ENCODE results near the gene PSMB2. TPM values are rescaled to one million over a fixed set of nuclear protein-coding genes. Genes with fewer than 3 reads are reported as not detected.
A peak's percentile ranks its signal among the peaks of the same experiment; 100 is the strongest.

Gene PSMB2
- total RNA-seq, 1 experiment from 2014 or later: 86.0 TPM

DNA sequence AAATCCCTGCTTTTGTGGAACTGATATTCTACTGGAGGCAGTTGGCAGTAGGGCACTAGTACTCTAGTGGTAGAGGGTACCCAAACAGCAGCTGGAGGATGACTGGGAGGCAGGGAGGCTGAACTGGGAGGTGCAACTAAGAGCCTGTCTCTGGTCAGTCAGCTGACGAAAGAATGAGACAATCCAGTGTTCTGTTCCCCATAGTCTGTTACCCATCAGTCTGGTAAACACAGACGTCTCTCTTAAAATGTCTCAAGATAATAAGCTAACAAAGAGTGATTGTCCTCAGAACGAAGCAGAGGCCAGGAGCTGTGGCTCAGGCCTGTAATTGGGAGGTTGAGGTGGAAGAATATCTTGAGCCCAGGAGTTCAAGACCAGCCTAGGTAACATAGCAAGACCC lies 37.9 kb downstream of the PSMB2 start:
- Mint-ChIP-seq H3K36me3 (ENCODE audit: insufficient read depth in 1 of 3, low read depth in 3 of 3) (peaks cover 23 to 65% (median 50%) of the 10 kb centered on the region in 3 experiments), H3K4me3 (no peak overlapping the region), H3K4me1 (peaks cover 0 to 10% of the 10 kb centered on the region in 2 experiments; a peak in 2 of 4 replicates), H3K27me3 (ENCODE audit: low read depth) (no peaks in the 10 kb centered on the region), H3K9me3 (no peaks in the 10 kb centered on the region), H3K27ac (peak overlapping the region in 2 of 3 experiments; percentile 25 to 64; a peak in 2 of 7 replicates)
- Histone ChIP-seq H3K27me3 (ENCODE audit: insufficient read depth, low read length) (no peaks in the 10 kb centered on the region), H2BK20ac (ENCODE audit: low read depth, low read length, poor library complexity, severe bottlenecking) (no peak overlapping the region), H3K14ac (ENCODE audit: insufficient read depth, low read length) (no peak overlapping the region), H4K91ac (ENCODE audit: insufficient read length, low read depth, low read length) (no peak overlapping the region), H2AK5ac (ENCODE audit: insufficient read length, low read length) (no peak overlapping the region), H4K20me1 (ENCODE audit: control insufficient read depth, insufficient read depth, insufficient read length) (no peaks in the 10 kb centered on the region), H4K8ac (replicated peaks; ENCODE audit: insufficient read length, low read depth, low read length) (no peak overlapping the region), H3K18ac (ENCODE audit: insufficient read length, low read depth, low read length) (no peak overlapping the region), H3K23ac (ENCODE audit: insufficient read length, low read depth, low read length) (no peak overlapping the region), H2BK15ac (ENCODE audit: low read depth, low read length) (no peak overlapping the region), H3K4me2 (ENCODE audit: insufficient read depth, insufficient read length, low read length) (no peak overlapping the region), H2BK5ac (ENCODE audit: insufficient read length, low read length) (no peak overlapping the region), H3K4me1 (ENCODE audit: insufficient read depth, low read length) (no peaks in the 10 kb centered on the region), H3K4ac (ENCODE audit: low read depth, low read length) (no peak overlapping the region), H3K27ac (ENCODE audit: insufficient read length, low read depth, low read length) (no peak overlapping the region), H2BK120ac (ENCODE audit: low read depth, low read length, poor library complexity, severe bottlenecking) (no peak overlapping the region), H3T11ph (ENCODE audit: low read length) (no peak overlapping the region), H3K9ac (ENCODE audit: extremely low read depth, insufficient read length, low read length) (no peak overlapping the region), H3K56ac (ENCODE audit: insufficient read length, low read depth, low read length) (no peak overlapping the region), H3K79me2 (ENCODE audit: insufficient read depth, low read length) (no peaks in the 10 kb centered on the region), H4K5ac (ENCODE audit: insufficient read length, low read depth, low read length) (no peak overlapping the region), H3K79me1 (ENCODE audit: insufficient read depth, low read depth, low read length, poor library complexity, severe bottlenecking) (no peaks in the 10 kb centered on the region), H3K9me3 (ENCODE audit: control insufficient read depth, low read depth, low read length) (no peaks in the 10 kb centered on the region), H2AFZ (ENCODE audit: low read length) (no peak overlapping the region), H2BK12ac (ENCODE audit: insufficient read length, low read depth, low read length) (no peak overlapping the region), H3K23me2 (ENCODE audit: insufficient read length, low read depth, low read length, poor library complexity, severe bottlenecking) (no peaks in the 10 kb centered on the region)
- no CpG with 5 or more reads among the region's 3 CpGs for WGBS (ENCODE audit: extremely low coverage, insufficient read length, low lambda C conversion rate)
- TF ChIP-seq, protein P1, sequence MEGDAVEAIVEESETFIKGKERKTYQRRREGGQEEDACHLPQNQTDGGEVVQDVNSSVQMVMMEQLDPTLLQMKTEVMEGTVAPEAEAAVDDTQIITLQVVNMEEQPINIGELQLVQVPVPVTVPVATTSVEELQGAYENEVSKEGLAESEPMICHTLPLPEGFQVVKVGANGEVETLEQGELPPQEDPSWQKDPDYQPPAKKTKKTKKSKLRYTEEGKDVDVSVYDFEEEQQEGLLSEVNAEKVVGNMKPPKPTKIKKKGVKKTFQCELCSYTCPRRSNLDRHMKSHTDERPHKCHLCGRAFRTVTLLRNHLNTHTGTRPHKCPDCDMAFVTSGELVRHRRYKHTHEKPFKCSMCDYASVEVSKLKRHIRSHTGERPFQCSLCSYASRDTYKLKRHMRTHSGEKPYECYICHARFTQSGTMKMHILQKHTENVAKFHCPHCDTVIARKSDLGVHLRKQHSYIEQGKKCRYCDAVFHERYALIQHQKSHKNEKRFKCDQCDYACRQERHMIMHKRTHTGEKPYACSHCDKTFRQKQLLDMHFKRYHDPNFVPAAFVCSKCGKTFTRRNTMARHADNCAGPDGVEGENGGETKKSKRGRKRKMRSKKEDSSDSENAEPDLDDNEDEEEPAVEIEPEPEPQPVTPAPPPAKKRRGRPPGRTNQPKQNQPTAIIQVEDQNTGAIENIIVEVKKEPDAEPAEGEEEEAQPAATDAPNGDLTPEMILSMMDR (conservative IDR thresholded peaks at IDR 0.05): no peak
- DNase-seq: no peak

Measured in H9 (cell line).